KMS-11 (cell line): ENCODE results near the gene IGSF9.

ENCODE experiments used
- H2AFZ ChIP-seq: fragments of 200-600 bp; sonication (generic); 2 replicates; pipeline ENCODE4 v1.6.1; 2016; ENCODE audit warnings: antibody characterized with exemption, mixed run types, low read depth
- H3K27ac ChIP-seq: fragments of 200-600 bp; sonication (generic); 2 replicates; pipeline ENCODE4 v1.6.1; 2016; ENCODE audit warnings: mild to moderate bottlenecking, mixed run types
- H3K27me3 ChIP-seq: fragments of 200-600 bp; sonication (generic); 2 replicates; pipeline ENCODE4 v1.6.1; 2017; ENCODE audit warnings: mild to moderate bottlenecking, low read depth, mixed run types, moderate library complexity; ENCODE audit not compliant: insufficient read depth
- H3K36me3 ChIP-seq: fragments of 200-600 bp; sonication (generic); 2 replicates; pipeline ENCODE4 v1.6.1; 2017; ENCODE audit warnings: mild to moderate bottlenecking, mixed run types; ENCODE audit not compliant: insufficient read depth
- H3K4me1 ChIP-seq: fragments of 200-600 bp; sonication (generic); 2 replicates; pipeline ENCODE4 v1.6.1; 2016; ENCODE audit warnings: mild to moderate bottlenecking, low read depth, mixed run types; ENCODE audit not compliant: poor library complexity, severe bottlenecking
- H3K4me2 ChIP-seq: fragments of 200-600 bp; sonication (generic); 2 replicates; pipeline ENCODE4 v1.7.0; 2016; ENCODE audit warnings: mild to moderate bottlenecking, mixed run types
- H3K4me3 ChIP-seq: fragments of 200-600 bp; sonication (generic); IDR thresholded peaks from 2 replicates; pipeline ENCODE4 v1.6.1; 2017; ENCODE audit warnings: low read depth, low read length, mixed read lengths; ENCODE audit not compliant: insufficient read depth
- H3K79me2 ChIP-seq: fragments of 200-600 bp; sonication (generic); 2 replicates; pipeline ENCODE4 v1.6.1; 2016; ENCODE audit warnings: low read depth, mixed run types; ENCODE audit not compliant: insufficient read depth
- H3K9ac ChIP-seq: fragments of 200-600 bp; sonication (generic); 2 replicates; pipeline ENCODE4 v1.6.1; 2016; ENCODE audit warnings: mild to moderate bottlenecking, mixed run types
- H4K20me1 ChIP-seq: fragments of 200-600 bp; sonication (generic); 2 replicates; pipeline ENCODE4 v1.6.1; 2016; ENCODE audit warnings: mild to moderate bottlenecking, mixed run types; ENCODE audit not compliant: insufficient read depth
- TF ChIP-seq, protein P1 (sequence below): fragments of 200-600 bp; sonication (generic); conservative IDR thresholded peaks from 2 replicates; pipeline ENCODE4 v1.6.1; 2017; ENCODE audit warnings: low read depth, mild to moderate bottlenecking, antibody characterized with exemption, low read length, moderate library complexity, mixed read lengths

Gene IGSF9

DNA sequence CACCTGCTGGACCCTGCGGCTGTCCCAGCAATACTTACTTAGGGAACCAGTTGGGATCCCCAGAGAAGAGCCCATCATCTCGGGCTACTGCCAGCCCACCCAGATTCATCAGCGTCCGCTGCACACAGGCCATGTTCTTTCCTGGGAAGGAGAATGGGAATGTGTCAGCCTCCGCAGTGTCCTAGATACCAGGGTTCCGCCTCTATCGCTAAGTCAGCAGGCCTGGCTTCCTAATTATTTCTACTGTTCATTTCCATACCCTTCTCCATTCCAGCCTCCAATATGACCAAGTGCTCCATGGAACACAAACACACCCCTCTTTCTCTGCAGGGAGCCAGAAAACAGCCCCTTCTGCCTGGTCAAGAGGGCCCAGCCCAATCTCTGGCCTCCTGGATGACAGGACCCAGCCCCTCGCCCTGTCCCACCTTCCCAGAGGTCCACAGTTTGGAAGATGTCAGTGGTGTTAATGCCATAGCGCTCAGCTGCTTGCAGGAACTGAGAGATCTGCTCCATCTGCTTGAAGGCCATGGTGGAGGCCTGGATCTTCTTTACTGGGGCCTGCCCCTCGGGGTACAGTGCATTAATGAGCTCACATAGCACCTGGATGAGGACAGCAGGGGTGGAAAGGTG lies 26.1 kb downstream of the IGSF9 start:
- Histone ChIP-seq H3K4me3 (no peak overlapping the region), H4K20me1 (peaks cover 53% of the 10 kb centered on the region), H2AFZ (no peak overlapping the region), H3K4me1 (peaks cover 68% of the 10 kb centered on the region), H3K27ac (peak overlapping the region; percentile 36; the same call in 1 of the 2 replicates), H3K27me3 (no peaks in the 10 kb centered on the region), H3K4me2 (peak overlapping the region; percentile 92), H3K36me3 (peaks cover 21% of the 10 kb centered on the region; the same call in 1 of the 2 replicates), H3K9ac (no peak overlapping the region), H3K79me2 (peaks cover 56% of the 10 kb centered on the region)
- TF ChIP-seq, protein P1, sequence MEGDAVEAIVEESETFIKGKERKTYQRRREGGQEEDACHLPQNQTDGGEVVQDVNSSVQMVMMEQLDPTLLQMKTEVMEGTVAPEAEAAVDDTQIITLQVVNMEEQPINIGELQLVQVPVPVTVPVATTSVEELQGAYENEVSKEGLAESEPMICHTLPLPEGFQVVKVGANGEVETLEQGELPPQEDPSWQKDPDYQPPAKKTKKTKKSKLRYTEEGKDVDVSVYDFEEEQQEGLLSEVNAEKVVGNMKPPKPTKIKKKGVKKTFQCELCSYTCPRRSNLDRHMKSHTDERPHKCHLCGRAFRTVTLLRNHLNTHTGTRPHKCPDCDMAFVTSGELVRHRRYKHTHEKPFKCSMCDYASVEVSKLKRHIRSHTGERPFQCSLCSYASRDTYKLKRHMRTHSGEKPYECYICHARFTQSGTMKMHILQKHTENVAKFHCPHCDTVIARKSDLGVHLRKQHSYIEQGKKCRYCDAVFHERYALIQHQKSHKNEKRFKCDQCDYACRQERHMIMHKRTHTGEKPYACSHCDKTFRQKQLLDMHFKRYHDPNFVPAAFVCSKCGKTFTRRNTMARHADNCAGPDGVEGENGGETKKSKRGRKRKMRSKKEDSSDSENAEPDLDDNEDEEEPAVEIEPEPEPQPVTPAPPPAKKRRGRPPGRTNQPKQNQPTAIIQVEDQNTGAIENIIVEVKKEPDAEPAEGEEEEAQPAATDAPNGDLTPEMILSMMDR = no peak

DNA sequence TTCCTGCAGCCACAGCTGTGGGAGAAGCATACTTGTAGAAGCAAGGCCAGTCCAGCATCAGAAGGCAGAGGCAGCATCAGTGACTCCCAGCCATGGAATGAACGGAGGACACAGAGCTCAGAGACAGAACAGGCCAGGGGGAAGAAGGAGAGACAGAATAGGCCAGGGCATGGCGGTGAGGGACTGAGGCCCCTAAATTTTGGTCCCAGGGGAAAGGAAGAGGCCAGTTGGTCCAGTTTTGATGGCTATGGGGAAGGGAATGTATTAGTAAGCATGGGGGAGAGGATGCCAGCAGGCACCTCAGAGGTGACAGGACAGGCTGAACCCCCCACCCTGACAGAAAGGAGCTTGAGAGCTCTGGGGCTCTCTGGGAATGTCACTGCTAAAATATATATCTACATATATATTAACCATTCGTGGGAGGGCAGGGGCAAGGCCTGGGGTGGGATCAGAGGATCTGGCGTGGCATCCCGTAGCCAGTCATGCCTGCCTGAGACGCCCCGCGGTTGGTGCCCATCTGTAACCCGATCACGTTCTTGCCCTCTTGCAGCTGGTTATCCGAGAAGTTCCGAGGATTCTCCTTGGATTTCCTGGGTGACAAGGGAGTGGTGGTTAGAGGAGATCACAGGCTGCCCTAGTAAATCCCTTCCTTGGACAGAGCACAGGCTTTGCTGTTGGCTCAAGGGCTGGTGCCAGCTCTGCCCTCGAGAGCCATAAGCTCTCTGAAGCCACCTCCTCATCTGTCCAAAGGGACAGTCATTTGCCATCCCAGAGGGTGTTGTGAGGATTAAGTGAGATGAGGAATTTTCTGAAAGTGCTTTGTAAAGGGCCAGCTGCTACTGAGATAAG lies 26.8 kb downstream of the IGSF9 start:
- Histone ChIP-seq H3K27me3 (no peaks in the 10 kb centered on the region), H3K4me3 (no peak overlapping the region), H3K9ac (no peak overlapping the region), H3K27ac (peak overlapping the region; percentile 36; the same call in 1 of the 2 replicates), H3K4me1 (peaks cover 63% of the 10 kb centered on the region), H3K4me2 (peak overlapping the region; percentile 92), H2AFZ (no peak overlapping the region), H3K79me2 (peaks cover 48% of the 10 kb centered on the region), H4K20me1 (peaks cover 48% of the 10 kb centered on the region), H3K36me3 (peaks cover 21% of the 10 kb centered on the region; the same call in 1 of the 2 replicates)
- TF ChIP-seq, protein P1 = no peak

- Histone ChIP-seq H3K4me1 (peaks cover 61% of the 10 kb centered on the region), H3K27ac (peak overlapping the region; percentile 36), H3K9ac (no peak overlapping the region), H3K36me3 (peaks cover 21% of the 10 kb centered on the region; the same call in 1 of the 2 replicates), H3K27me3 (no peaks in the 10 kb centered on the region), H3K79me2 (peaks cover 40% of the 10 kb centered on the region), H4K20me1 (peaks cover 40% of the 10 kb centered on the region), H2AFZ (no peak overlapping the region), H3K4me2 (peak overlapping the region; percentile 92; the same call in 1 of the 2 replicates), H3K4me3 (no peak overlapping the region)
- TF ChIP-seq, protein P1 = no peak; the same call in 1 of the 2 replicates
Measured at GRCh38 chr1:159917533-159918351, 27.7 kb downstream of the IGSF9 start.
